ENCODE data around the gene NDUFB2.
"Not testable (repeated sequence)": the region's sequence is repeated elsewhere in the genome, so short reads cannot be mapped to it uniquely, and the experiment has no call there.

NDUFB2 gene

DNA sequence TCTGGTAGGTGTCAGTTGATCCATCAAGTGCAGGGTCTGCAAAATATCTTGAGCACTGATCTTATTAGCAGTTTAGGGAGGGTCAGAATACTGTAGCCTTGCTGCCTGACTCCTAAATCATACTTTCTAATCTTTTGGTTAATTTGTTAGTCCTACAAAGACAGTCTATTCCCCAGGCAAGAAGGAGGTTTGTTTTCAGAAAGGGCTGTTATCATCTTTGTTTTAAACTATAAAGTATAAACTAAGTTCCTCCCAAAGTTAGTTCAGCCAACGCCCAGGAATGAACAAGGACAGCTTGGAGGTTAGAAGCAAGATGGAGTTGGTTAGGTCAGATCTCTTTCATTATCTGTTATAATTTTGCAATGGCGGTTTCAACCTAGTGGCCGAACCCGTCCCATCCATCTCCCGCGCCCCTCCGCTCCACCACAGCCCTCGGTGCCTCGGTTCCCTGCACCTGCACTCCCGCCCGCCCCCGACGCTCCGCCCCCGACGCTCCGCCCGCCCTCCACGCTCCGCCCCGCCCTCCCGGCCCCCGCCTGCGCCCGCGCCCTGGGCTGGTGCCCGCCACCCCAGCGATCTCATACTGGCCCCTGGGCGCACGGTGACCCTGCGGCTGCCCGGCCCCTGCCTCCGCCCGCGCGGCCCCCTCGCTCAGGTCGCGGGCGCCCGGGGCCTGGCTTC is 24.0 kb upstream of the NDUFB2 start, which contains the start of gene ADCK2:
Gene ADCK2 (plus strand): TSS at position 564 of the 681 bp plus-strand sequence. CDS start 386 bp downstream, outside the sequence.
- peak; percentile 66 for DNase-seq (ENCODE audit: low spot score)

DNA sequence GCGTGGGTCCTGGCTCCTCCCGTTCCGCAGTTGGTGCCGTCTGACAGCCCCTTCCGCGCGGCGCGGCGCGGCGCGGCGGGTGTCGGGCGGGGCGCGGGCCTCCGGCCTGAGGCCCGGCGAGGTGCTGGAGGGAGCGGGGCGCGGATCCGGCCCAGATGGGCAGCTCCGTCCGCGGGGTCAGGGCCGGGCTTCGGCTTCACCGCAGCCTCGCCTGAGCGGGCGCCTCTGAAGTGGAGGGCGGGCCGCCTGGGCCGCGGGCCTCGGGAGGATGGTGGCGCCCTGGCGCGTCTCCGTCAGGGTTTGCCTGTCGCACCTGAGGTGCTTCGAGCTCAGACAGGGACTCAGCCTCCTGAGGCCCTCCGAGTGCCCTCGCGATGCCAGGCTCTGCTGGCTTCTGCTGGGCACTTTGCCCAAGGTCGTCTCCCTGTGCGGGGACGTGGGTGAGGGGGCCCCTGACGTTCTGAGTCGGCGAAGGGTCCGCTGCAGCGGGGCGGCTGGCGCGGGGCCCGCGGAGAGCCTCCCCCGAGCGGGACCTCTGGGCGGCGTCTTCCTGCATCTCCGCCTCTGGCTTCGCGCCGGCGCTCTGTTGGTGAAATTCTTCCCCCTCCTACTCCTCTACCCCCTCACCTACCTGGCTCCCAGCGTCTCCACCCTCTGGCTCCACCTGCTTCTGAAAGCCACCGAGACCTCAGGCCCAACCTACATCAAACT is 23.3 kb upstream of the NDUFB2 start:
- DNase-seq (ENCODE audit: low spot score), result peak; percentile 51

DNA sequence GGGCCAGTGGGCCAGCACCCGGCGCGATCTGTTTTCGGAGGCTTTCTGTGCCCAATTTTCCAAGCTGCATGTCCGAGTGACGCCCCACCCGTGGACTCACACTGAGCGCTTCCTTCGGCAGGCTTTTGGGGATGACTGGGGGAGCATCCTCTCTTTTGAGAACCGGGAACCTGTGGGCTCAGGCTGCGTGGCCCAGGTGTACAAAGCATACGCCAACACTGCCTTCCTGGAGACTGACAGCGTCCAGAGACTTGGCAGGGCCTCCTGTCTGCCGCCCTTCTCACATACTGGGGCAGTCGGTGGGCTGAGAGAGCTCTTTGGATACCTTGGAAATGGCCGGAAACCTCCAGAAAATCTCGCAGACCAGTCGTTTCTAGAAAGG is 22.7 kb upstream of the NDUFB2 start:
- no peak for DNase-seq (ENCODE audit: low spot score)

DNA sequence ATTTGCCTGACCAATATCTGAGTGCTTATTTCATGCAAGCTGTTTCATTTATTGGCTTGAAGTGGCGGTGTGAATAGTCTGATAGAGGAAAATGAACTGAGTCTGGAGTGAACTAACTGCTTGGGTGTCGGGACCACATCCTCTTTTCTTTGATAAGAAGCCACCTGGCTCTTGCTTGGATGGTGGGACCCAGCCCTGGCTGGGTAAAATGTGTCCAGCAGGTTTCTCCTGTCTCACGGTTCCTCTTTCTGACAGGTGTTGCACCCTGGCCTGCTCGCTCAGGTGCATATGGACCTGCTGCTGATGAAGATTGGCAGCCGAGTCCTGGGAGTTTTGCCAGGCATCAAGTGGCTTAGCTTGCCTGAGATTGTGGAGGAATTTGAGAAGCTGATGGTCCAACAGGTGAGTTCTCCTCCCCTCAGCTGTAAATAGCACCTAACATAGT is 22.1 kb upstream of the NDUFB2 start:
- DNase-seq (ENCODE audit: low spot score), result no peak

DNA sequence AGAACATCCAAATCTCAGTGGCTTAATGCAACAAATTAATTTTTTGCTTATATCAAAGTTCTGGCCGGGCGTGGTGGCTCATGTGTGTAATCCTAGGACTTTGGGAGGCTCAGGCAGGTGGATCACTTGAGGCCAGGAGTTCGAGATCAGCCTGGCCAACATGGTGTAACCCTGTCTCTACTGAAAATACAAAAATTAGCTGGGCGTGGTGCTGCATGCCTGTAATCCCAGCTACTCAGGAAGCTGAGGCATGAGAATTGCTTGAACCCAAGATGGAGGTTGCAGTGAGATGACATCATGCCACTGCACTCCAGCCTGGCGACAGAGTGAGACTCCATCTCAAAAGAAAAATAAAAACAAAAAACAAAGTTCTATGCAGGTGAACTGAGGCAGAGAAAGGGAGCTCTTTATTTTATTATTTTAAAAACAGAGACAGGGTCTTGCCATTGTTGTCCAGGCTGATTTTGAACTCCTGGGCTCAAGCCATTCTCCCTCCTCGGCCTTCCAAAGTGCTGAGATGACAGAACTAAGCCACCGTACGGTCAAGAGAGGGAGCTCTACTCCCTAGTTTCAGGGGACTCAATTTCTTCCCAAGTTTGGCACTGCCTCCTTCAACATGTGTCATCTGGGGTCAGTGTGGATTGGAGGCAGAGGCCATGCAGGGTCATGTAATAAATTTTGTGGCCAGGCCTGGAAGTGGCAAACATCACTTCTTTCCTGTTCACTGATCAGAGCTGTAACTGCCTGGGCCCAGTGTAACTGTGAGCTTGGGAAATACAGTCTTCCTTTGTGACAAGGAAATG is 21.4 kb upstream of the NDUFB2 start:
- DNase-seq (ENCODE audit: low spot score), result peak; percentile 90

DNA sequence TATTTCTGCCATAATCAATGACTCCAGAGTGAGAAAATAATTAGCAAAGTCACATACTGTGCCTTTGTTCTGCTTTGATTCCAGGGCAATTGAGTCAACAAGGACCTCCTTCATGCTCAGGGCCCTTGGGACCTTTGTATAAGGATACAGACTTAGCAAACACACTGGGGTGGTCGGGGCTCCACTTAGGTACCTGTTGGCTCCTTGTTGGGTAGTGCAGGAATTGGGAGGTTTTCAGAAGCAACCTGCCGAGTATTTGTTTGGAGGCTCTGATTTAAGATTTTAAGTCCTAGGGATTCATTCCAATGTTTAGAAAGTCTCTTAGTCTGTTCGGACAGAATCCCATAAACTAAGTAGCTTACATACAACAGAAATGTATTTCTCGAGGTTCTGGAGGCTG is 20.8 kb upstream of the NDUFB2 start:
- no peak for DNase-seq (ENCODE audit: low spot score)

DNA sequence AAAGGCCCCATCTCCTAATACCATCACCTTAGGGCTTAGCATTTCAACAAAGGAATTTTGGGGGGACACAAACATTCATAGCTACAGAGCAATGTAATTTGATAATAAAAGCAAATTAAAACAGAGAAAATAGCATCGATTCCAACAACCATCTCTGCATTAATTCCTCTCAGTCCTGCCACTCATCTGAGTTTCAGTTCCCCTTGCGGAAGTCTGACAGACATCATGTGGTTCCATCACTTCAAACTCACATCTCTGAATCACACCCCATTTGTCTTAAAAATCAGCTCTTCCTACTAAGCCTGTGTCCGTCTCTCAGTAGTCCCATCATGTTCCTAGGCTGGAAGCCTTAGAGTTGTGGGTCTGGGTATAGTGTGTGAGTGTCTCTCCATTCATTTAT is 20.2 kb upstream of the NDUFB2 start:
- no peak for DNase-seq (ENCODE audit: low spot score)

DNA sequence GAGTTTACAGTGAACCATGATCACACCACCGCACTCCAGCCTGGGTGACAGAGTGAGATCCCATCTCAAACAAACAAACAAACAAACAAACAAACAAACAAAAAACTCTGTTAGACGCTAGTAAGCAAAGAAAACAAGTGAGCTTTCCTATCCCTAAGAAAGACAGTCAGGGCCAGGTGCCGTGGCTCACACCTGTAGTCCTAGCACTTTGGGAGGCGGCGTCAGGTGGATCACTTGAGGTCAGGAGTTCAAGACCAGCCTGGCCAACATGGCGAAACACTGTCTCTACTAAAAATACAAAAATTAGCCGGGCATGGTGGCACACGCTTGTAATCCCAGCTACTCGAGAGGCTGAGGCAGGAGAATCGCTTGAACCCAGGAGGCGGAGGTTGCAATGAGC is 19.6 kb upstream of the NDUFB2 start:
- not testable (repeated sequence) for DNase-seq (ENCODE audit: low spot score)

DNA sequence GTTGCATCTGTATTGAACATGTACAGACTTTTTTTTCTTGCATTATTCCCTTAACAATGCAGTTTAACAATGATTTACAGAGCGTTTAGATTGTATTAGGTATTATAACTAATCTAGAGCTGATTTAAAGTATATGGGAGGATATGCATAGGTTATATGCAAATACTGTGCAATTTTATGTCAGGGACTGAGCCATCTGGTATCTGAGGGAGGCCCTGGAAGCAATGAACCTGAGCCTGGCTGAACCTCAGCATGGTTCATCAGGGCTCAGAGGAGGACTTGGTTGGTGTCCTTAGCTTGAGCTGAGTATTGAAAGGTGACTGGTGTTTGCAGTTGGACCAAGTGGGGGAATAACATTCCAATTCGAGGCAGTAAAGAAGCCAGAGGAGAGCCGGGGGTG is 19.0 kb upstream of the NDUFB2 start:
- no peak for DNase-seq (ENCODE audit: low spot score)

DNA sequence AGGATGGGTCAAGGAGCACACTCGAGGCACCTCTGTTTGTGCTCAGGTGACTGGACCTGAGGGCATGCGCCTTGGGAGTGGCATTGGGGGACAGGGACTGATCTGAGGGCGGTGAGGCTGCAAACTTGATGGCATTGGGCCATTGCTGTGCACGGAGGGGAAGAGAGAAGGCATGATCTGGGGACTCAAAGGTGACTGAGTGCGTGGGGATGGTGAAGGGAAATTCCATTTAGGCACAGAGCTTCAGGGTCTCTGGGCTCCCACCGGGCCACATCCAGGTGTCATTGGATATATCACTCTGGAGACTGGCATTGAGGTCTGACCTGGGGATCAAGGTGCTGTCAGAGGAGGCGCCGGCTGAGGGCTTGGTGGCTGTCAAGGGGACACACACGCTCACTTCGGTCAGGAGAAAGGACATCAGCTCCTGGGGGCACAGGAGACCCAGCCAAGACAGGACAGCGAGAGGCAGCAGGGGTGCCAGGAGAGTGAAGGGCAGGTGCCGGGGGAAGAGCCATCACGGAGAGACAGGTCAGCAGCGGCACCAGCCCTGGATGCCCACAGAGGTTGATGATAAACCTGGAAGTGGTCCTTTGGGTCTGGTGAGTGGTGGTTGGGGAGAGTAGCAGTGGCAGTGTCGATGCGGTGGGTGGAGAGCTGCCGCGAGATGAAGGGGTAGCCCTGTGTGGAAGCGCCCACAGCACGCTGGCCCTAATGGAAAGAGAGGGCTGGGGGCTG is 18.3 kb upstream of the NDUFB2 start:
- DNase-seq (ENCODE audit: low spot score), result no peak

DNA sequence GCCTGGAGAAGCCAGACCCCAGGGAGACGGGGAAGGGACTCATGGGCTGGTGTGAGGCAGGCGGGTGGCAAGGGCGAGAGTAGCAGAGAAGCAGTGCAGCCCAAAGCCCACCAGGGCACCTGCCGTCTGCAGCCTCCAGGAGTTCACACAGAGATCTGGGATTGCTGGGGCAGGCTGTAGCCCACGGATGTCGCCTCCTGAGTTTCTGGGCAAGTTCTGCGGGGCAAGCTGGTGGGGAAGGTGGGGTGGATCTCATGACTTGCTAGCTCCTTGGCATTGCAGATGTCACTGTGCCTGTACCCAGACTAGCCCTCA is 17.7 kb upstream of the NDUFB2 start:
- no peak for DNase-seq (ENCODE audit: low spot score)

DNA sequence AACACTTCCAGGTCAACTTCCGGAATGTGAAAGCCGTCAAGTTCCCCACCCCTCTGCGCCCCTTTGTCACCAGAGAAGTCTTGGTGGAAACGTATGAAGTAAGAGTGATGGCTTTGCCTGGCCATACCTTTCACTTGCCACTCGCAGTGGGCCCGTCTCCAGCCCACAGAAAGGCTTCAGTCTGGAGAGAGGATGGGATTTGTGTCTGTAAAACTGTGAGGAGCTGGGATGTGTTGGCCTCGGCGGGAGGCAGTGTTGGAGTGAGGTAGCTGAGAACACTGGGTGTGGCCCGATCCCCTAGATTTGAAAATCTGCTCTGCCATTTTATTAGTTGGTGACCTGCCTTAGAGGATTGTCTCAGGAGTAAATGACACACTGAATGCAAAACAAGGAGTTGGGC is 17.3 kb upstream of the NDUFB2 start:
- no peak for DNase-seq (ENCODE audit: low spot score)

DNA sequence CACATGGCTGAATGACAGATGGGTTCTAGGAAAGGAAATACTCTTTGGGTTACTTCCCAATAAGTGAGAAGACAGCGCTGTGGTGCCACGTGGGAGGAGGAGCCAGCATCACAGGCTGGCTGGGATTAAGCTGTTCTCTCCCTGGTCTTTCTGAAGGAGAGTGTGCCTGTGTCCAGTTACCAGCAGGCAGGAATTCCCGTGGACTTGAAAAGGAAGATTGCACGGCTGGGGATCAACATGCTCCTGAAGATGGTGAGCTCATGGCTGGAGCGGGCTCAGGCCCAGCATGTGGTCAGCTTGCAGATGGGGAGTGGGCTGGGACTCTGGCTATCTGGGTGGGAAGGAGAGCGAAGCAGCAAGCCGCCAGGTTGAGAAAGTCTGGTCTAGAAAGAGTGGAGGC is 15.6 kb upstream of the NDUFB2 start:
- DNase-seq (ENCODE audit: low spot score), result no peak

DNA sequence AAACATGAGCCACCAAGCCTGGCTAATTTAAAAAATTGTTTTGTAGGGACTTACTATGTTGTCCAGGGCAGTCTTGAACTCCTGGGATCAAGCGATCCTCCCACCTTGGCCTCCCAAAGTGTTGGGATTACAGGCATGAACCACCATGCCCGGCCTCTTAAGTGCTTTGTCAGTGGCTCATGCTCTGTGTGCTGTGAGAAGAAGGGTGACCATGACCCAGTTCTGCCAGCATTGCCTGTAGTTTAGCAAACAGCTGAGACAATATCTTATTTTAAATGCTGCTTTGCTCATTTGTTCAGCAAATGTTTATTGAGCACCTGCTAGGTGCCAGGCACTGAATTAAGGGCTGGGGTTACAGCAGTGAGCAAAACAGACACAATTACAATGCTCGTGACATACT is 14.7 kb upstream of the NDUFB2 start:
- no peak for DNase-seq (ENCODE audit: low spot score)

DNA sequence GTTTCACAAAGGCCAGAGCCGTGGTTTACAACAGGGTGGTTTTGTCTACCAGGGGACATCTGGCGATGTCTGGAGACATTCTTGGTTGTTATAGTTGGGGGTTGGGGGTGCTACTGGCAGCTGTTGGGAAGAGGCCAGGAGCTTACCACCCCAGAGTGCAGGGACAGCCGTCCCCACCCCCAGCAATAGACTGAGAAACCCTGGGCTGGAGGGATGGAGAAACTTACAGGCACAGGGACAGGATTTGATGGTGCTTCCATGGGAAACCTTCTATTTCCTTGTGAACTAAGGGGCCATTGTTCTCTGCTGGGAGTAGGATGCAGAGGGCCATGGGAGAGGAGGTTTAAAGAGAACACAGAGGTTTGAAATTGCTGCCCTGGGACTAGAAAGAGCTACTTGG is 12.9 kb upstream of the NDUFB2 start:
- DNase-seq (ENCODE audit: low spot score), result no peak

DNA sequence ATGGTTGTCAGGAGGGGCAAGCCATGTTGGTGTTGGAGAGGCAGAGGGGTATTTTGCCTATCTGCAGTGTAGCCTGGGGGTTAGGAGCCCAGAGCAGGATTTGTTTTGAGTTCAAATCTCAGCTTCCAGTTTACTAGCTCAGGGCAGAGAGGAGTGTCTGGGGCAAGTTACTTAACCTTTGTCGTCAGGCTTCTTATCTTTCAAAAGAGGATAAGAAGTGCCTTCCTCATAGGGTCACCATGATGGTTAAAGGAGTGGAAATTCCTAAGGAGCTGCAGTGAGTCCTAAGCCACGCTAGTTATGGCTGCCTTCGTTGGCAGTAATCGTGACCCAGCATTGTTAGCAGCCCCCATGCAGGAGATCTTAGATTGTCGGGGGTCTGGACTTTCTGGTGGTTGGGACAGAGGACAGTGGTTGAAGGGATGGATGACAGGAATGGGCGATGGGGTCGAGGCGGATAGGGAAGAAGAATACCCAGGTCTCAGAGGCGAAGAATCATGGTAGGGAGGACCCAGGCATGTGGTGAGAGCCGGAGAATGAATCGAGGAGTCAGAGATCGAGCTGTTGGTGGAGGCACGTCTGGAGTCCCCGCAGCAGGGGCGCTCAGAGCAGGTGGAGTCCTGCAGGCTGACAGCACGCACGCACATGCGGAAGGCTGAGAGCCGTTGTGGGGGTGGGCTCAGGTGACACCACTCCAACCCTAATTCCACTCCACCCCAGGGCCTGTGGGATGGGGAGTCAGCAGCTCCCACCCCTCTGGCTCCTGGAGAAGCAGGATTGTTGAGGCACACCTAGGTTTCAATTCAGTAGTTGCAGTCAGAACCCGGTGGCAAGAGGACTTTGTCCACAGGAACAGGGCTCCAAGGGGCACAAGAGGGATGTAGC is 12.2 kb upstream of the NDUFB2 start:
- no peak for DNase-seq (ENCODE audit: low spot score)

DNA sequence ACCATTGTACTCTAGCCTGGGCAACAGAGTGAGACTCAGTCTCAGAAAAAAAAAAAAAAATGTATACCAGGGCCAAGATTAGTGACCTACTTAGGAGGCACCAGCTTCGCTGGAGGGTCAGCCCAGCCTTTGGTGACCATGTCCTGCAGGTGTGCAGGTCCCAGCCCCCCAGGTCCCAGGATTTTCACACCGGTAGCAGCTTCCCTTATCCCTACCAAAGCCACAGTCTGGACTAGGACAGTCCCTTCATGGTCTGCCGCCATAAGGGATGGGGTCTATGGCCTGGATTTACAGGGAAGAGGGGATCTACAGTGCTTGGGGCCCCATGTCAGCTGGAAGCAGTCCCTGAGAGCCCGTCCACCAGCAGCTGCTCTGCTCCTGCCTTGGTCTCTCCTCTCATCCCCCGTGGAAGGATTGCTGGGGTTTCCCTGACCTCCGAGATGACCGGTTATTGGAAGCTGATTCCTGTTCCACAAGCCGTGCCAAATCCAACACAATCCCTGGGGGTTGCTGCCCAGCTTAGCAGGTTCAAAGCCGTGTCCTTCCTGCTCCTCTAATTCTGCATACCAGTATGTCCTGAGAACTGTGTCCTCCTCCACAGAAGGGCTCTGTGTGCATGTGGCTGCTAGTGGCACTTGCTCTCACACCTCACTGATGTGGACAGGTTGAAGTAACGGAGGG is 11.0 kb upstream of the NDUFB2 start:
- DNase-seq (ENCODE audit: low spot score), result no peak

DNA sequence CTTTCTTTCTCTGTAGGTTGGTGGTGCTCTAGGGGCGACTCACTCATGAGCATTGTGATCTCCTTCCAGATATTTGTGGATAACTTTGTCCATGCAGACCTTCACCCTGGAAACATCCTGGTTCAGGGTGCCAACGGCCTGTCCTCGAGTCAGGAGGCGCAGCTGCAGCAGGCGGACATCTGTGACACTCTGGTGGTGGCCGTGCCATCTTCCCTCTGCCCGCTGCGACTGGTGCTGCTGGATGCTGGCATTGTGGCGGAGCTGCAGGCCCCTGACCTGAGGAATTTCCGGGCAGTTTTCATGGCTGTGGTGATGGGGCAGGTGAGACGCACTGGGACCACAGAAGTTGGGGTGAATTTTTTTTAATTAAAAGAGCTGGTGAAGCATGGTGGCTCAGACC is 9.6 kb upstream of the NDUFB2 start:
- no peak for DNase-seq (ENCODE audit: low spot score)

DNA sequence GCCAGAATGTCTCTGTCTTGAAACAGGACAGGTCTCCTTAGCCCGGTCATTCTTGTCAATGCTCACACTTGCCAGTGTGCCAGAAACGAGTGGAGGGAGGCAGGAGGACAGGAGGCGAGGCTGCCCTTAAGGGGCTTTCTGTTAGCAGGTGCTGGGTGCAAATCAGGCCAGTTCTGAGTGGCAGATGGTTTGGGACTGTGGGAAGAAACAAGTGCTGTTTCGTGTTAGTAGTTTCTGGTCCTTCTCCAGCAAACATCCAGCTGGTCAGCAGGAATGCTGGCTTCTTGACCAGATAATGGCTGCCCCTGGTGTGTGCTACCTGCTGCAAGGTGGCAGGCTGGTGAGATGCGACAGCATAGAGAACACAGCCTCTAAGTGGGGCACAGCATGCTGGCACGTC is 8.2 kb upstream of the NDUFB2 start:
- DNase-seq (ENCODE audit: low spot score), result no peak

DNA sequence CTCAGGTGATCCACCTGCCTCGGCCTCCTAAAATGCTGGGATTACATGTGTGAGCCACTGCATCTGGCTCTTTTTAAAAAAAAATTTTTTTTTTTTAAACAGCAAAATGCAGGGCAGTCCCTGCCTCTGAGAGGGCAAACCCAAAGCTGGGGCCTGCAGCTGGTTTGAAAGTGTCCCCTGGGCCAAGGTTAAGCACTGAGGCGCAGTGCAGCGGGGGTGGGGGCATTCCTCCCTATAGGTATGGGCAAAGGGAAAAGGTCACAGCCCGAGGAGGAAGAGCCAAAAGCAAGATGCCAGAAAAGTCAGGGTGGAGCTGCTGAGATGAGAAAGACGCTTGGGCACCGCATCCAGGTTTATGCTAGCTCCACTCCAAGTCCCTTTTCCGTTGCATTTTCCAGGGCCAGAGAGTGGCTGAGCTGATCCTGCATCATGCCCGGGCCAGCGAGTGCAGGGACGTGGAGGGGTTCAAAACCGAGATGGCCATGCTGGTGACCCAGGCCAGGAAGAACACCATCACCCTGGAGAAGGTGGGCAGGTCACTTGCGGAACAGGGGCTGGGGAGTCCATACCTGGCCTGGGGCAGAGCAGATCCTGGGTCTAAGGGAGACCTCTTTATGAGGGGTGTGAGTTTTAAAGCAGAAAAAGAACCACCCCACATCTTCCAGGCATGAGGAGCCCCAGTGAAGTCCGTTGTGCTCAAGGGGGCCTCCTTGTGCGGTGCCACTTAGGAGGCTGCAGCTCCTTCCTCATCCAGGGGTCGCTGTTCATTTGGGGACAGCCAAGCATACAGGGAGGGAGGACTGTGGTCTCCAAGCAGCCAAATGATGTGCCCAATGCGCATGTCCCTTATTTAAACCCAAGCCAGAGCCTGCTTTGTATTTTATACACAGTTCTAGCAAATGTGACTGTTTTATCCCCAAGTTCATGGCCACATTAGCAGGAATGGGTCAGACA is 7.0 kb upstream of the NDUFB2 start:
- DNase-seq (ENCODE audit: low spot score), result no peak

Measured in RKO (cell line).